GM12891 (cell line): ENCODE data around the gene PLCZ1.

Source experiments
- POLR2A ChIP-seq: IDR thresholded peaks from 2 replicates; pipeline ENCODE4 v1.6.1; 2011; ENCODE audit warnings: low read depth, low read length, control low read depth
- POLR2AphosphoS5 ChIP-seq: IDR thresholded peaks from 2 replicates; pipeline ENCODE4 v1.6.1; 2011; ENCODE audit warnings: low read depth, low read length, control low read depth

DNA sequence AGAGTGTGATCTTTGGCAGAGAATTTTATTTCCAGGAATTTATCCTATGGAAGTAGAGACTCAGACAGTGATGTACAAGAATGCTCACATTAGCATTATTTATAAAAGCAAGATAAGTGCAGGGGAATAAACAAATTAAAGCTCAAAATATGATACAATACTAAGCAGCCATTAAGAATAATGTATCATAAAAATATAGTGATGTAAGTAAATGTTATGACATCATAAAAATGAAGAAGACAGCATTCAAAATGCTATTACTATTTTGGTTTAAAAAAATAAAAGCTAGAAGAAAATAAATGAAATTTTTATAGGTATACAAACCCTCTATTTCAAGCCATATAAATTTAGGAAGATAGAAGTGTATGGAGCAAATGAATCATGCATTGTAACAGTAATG is 17.1 kb downstream of the PLCZ1 start:
- no peak for TF ChIP-seq POLR2AphosphoS5
- TF ChIP-seq POLR2A: no peak
